HK-2 (cell line): ENCODE data around the gene NUDT19.
"Not testable (repeated sequence)": the region's sequence is repeated elsewhere in the genome, so short reads cannot be mapped to it uniquely, and the experiment has no call there.

Experiments
- DNase-seq: peaks from one replicate; pipeline ENCODE4 v3.0.0-alpha.2; 2018; ENCODE audit not compliant: unreplicated experiment

Gene NUDT19

DNA sequence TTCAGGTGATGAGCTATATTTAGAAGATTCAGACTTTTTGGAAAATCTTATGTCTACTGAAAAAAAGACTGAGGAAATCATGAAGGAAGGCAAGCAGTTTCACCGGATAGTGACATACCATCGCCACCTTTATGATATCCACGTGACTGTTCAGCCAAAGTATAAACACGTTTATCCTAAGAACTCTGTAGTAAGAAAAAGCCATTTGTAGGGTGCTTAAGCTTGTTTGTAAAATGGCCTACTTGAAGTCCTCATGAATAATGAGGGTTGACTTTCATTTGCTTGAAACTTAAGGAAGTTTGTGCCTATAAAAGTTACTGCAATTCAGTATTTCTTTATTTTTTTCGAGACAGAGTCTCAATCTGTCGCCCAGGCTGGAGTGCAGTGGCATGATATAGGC, 20.1 kb downstream of the NUDT19 start:
- DNase-seq: no peak

DNA sequence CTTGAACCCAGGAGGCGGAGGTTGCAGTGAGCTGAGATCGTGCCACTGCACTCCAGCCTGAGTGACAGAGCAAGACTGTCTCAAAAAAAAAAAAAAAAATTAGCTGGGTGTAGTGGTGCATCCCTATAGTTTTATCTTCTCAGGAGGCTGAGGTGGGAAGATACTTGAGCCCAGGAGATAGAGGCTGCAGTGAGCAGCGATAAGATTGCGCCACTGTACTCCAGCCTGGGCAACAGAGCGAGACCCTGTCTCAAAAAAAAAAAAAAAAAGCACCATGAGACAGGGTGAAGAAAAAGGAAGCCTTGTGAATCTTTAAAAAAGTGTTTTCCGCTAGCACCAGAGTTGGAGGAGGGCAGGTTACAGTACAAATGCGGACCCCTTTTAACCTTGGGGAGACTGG, 24.6 kb downstream of the NUDT19 start:
- DNase-seq: not testable (repeated sequence)

DNA sequence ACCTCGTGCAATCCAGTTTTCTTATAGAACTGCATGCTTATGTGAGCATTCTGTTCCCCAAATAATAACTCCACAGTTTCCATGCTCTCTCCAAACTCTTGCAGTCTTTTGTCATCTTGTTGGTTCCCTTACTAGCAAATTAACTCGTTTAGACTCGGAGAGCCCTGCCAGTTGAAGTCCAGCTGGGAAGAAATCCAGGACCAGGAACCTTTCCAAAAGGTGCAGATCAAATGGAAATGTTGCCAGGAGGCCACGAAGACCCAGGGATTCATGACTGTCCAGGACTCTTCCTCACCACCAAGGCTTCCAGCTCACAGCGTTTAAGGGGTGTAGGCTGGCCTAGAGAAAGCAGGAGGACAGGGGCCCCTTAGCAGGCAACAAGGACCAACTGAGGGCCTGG, 25.9 kb downstream of the NUDT19 start:
- DNase-seq: no peak

DNA sequence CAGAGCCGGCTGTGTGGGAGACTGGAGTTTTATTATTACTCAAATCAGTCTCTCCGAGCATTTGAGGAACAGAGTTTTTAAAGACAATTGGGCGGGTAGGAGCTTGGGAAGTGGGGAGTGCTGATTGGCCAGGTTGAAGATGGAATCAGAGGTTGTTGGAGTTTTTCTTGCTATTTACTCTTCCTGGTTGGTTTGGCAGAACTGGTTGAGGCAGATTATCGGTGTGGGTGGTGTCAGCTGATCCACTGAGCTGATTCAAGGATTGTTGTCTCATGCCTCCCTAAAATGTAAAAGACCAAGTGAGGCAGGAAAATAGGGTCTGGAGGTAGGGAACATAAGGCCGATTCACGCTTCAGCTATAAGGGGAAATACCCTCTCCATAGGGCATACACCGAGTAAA, 26.7 kb downstream of the NUDT19 start:
- no peak for DNase-seq

DNA sequence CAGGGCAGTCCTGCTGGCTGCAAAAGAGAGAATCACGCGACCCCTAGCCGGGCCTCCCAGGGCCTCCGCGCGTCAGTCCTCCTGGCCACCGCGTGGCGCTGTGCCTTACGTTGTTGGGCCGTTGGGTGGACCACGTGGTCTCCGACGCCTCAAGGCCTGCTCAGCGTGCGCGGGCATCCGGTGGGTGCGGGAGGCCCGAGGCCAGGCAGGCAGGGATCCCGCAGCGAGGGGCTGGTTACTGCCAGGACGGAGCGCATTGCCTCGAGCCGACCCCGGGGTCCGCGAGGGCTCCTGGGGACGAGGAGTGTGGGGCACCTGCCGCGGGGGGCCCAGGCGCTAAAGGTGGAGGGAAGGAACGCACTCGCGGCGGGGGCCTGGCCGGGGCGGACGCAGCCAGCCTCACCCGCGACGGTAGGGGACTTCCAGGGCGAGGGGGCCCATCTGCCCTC, 28.0 kb downstream of the NUDT19 start, which contains the start of gene TDRD12:
TDRD12 (plus strand) TSS at position 157 of the 449 bp plus-strand sequence. CDS start 306 bp downstream, outside the sequence.
- DNase-seq: no peak

DNA sequence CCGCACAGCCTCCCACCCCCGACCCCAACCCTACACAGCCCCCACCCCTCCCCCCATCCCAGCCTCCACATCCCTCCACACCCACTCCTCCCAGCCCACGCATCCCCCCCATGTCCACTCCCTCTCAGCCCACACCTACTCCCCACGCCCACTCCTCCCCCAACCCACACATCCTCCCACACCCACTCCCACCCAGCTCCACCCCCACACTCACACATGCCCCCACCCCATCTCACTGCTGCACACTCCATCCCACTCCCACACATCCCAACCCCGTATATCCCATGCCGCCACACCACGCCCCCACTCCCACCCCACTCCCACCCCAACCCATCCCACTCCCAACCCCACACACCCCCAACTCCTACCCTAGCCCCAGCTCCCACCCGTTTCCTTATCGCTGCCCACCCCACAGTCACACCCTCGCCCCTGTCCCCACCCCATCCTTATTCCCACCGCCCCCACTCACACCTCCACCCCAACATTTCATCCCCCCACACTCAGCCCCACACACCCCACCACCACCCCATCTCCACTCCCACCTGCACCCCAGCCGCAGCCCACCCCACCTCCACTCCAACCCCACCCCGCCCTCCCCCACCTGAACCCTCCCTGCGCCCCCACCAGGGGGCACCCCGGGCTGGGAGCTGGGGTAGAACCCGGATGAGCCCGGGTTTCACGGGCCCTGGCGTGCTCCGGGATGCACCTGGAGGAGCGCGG, 28.8 kb downstream of the NUDT19 start:
- no peak for DNase-seq

DNA sequence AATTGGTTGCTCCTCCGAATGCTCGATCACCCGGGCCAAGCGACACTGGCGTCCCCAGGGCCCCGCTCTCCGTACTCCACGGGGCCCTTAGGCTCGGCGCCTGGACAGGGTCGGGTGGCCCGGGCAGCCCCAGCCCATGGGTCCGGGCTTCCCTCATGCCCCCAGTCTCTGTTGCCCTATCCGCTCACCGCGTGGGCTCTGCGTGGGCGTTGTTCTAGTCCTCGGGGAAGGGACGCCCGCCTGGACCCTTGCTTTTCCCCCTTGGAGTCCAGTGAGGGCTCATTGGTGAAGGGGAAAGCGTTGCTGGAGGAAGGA, 29.3 kb downstream of the NUDT19 start:
- no peak for DNase-seq

DNA sequence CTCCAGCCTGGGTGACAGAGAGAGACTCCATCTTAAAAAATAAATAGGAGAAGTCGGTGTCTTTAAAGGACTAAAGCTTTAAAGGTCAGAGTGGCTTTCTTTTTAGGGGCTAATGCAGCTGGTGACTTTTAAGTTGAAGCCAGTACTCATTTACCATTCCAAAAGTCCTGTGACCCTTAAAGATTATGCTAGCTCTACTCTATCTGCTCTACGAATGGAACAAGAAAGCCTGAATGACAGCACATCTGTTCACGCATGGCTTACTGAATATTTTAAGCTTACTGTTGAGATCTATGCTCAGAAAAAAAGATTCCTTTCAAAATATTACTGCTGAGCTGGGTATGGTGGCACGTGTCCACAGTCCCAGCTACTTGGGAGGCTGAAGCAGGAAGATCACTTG, 44.3 kb downstream of the NUDT19 start:
- DNase-seq: no peak

DNA sequence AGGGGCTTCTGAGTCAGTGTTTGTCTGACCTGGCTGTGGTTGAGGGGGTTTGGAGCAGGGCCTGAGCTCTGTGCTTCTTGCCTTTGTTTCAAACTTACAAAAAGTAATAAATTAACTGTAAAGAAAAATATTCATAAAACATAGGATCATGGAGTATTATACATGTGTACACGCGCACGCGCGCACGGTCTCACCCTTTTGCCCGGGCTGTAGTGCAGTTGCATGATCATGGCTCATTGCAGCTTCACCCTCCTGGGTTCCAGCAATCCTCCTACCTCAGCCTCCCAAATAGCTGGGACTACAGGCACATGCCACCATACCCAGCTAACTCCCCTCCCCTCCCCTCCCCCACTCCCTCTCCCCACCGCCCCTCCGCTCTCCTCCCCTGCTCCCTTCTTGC, 51.4 kb downstream of the NUDT19 start:
- no peak for DNase-seq

DNA sequence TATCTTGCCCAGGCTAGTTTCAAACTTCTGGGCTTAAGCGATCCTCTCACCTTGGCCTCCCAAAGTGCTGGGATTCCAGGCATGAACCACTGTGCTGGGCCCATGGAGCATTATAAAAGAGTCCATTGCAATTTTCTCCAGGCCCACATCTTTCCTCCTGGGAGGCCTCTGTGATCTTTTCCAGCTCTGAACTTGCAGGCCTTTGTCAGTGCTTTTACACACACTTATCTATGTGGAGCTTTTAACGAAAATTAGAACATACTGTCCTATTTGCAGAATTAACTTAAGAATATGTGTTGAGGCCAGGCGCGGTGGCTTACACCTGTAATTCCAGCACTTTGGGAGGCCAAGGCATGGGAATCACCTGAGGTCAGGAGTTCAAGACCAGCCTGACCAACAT, 51.8 kb downstream of the NUDT19 start:
- DNase-seq: no peak

DNA sequence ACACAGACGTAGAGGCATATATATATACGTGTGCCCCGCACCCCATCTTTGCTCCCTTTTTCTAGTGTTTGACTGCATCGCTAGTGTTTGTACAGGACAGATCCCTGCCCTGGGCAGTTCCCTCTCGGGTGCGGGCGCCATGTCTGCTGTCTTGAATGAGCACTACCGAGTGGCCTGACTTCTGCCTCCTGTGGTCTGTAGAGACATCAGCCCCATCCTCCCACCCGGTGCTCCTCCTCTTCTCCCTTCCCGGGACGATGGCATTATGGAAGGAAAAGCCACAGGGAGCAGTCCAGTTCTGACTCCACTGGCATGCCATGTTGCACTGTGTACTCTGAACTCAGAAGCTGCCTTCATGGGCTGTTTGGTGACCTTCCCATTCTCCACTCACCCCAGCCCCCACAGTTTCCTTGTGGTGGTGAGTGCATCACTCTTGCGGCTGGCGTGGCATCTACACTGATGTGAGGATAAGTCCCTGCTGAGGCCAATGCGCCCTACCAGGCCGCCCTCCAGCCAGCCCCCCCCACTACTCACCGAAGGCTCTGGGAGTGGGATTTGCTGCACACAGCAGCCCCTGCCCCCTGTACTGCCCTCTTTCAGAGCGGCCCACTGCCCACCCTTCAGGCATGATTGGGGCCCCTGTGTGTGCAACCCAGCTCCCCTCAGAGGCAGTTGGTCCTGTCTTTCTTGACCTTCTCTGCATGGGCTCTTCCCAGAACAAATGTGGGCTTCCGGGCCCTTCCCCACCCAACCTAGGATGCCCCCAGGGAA, 53.1 kb downstream of the NUDT19 start:
- no peak for DNase-seq

DNA sequence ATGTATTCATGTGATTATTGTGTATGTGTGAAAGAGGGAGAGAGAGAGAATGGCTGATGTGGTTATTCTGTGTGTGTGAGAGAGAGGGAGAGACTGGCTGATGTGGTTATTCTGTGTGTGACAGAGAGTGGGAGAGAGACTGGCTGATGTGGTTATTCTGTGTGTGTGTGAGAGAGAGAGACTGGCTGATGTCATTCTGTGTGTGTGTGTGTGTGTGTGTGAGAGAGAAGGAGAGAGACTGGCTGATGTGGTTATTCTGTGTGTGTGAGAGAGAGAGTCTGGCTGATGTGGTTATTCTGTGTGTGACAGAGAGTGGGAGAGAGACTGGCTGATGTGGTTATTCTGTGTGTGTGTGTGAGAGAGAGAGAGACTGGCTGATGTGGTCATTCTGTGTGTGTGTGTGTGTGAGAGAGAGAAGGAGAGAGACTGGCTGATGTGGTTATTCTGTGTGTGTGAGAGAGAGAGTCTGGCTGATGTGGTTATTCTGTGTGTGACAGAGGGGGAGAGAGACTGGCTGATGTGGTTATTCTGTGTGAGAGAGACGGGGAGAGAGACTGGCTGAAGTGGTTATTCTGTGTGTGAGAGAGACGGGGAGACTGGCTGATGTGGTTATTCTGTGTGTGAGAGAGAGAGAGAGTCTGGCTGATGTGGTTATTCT, 54.1 kb downstream of the NUDT19 start:
- DNase-seq: not testable (repeated sequence)

DNA sequence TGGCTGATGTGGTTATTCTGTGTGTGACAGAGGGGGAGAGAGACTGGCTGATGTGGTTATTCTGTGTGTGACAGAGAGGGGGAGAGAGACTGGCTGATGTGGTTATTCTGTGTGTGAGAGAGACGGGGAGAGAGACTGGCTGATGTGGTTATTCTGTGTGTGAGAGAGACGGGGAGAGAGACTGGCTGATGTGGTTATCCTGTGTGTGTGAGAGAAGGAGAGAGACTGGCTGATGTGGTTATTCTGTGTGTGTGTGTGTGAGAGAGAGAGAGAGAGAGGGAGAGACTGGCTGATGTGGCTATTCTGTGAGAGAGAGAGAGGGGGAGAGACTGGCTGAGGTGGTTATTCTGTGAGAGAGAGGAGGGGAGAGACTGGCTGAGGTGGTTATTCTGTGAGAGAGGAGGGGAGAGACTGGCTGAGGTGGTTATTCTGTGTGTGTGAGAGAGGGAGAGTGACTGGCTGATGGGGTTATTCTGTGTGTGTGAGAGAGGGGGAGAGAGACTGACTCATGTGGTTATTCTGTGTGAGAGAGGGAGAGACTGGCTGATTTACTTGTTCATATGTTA, 55.1 kb downstream of the NUDT19 start:
- DNase-seq: peak; percentile 10

DNA sequence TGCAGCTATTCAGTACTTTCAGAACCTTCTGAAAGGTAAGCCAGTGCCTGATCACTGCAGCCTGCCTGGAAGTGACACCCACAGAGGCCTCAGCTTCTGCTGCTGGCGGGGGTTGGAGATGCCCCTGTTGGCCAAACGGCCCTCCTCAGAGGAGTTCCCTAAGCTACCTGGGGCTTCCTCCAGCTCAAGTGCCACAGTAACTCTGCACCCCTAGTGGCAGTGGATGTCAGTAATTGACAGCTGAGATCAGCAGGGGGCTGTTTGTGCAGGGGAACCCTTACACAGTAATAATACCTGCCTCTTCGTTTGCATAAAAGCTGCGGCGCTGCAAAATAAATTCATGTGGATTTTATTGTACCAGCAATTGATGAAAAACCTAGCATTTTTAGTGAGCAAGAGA, 56.9 kb downstream of the NUDT19 start:
- no peak for DNase-seq

DNA sequence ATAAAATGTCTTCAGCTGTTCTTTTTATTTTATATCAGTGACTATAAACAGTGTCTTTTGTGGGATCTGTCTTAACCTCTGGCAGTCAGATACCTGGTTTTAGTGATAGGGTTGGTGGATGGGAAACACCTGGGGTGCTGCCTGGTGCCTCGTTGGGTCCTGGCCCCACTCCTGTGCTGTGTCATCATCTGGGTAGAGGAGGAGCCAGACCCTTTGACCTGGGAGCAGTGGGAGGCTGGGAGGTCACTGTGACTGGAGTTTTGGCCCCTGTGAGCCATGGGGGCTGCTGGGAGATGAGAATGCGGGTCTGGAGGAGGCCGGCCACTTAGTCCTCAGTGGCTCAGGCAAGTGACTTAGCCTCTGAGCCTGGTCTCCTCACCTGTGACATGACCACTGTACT, 57.3 kb downstream of the NUDT19 start:
- DNase-seq: no peak

DNA sequence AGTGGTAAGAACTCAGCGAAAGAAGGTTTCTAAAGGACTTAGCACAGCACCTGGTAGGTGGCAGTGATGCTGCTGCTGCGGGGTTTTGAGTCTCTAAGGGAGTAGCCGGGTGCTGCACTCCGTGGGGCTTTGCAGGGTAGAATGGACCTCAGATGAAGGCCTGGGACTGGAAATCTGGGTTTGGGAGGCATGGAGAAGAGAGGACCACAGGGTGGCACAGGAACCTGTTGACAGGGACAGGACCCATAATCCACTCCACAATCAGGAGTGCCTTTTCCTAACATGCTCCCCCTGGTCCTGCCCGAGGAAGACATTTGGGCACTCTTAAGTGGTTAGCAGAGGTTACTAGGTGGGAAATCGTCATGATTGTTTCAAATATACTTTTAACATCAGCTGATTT, 57.7 kb downstream of the NUDT19 start:
- DNase-seq: no peak

DNA sequence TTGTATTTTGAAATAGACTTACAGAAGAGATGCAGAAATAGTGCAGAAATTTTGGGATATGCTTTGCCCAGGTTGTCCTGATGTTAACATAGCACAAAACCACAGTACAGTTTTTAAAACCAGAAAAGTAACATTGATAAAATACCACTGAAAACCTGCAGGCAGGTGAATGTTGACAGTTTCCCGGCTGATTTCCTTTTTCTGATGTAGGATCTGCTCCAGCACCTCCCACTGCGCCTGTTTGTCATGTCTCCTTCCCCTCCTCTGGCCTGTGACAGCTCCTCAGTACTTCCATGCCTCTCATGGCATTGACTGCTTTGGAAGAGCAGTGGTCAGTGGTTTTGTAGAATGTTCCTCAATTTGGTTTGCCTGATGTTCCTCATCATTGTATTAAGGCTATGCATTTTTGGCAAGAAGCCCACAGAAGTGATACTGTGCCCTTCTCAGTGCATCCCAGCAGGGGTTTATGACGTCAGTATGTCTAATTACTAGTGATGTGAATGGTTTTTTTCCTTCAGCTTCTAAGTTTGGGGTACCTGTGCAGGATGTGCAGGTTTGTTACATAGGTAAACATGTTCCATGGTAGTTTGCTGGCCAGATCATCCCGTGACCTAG, 58.9 kb downstream of the NUDT19 start:
- DNase-seq: no peak

DNA sequence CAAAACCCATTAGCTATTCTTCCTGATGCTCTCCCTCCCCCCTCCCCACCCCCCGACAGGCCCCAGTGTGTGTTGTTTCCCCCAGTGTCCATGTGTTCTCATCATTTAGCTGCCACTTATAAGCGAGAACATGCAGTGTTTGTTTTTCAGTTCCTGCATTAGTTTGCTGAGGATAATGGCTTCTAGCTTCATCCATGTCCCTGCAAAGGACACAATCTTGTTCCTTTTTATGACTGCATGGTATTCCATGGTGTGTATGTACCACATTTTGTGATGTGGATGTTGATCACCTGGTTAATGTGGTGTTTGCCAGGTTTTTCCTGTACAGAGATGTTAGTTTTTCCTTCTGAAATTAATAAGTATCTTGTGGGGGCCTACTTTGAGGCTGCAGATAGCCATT, 59.4 kb downstream of the NUDT19 start:
- DNase-seq: no peak

DNA sequence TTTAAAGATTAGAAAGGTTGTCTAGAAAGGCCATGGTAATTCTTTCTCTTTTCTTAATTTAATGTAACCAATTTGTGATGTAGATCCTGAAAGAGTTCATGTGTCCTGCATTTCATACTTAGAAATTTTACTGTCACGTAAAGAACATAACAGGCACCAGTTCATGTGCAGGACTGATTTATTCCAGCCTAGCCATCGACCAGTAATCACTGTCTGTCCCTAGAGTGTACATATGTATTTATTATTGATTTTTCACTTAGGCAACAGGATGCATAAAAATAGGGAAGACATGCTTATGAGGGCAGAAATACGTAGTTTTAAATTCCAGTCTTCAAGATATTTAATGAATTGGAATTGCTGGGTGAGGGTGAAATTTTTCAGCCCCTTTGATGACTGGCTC, 65.6 kb downstream of the NUDT19 start:
- no peak for DNase-seq
